Lower leg skin (tissue), 3 donors: Measurements from ENCODE around the gene CFDP1.

Experiments
- CTCF ChIP-seq, 3 donors: fragments of 450-650 bp; IDR thresholded peaks; one replicate each; pipeline ENCODE4 v1.5.1; 2016; ENCODE audit warnings: antibody characterized with exemption in 3 of 3, mild to moderate bottlenecking in 3 of 3, moderate library complexity in 2 of 3
- POLR2A ChIP-seq, 2 donors: fragments of 450-650 bp; IDR thresholded peaks; one replicate each; pipeline ENCODE4 v1.6.1; 2016 to 2017; ENCODE audit warnings: antibody characterized with exemption in 2 of 2, mild to moderate bottlenecking in 1 of 2, moderate library complexity in 1 of 2

DNA sequence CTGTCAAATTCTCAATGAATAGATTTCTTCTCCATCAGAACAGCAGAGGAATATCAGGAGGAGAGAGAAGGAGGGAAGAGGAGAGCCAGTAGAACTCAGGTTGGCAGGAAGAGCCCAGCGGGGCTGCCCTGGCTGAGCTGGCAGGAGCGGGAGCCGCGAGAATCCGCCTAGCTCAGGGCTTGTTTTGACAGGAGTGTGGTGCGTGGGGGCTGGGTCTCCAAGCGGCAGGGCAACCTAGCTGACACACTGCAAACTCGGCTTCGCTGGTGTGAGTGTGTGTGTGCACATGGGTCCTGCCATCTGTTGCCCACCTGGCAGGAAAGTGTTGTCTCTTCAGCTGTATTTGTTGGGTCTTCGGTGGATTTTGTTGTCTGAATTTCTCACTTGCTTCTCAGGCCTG lies 154.0 kb downstream of the CFDP1 start:
- TF ChIP-seq POLR2A (IDR thresholded peaks at IDR 0.05): no peak
- no peak for TF ChIP-seq CTCF (IDR thresholded peaks at IDR 0.05)
